ENCODE measurements around the gene RUNDC3A. TPM values are rescaled to one million over a fixed set of nuclear protein-coding genes. Genes with fewer than 3 reads are reported as not detected.

Gene RUNDC3A
- total RNA-seq, 1 experiment from 2014 or later: 3.6 TPM

DNA sequence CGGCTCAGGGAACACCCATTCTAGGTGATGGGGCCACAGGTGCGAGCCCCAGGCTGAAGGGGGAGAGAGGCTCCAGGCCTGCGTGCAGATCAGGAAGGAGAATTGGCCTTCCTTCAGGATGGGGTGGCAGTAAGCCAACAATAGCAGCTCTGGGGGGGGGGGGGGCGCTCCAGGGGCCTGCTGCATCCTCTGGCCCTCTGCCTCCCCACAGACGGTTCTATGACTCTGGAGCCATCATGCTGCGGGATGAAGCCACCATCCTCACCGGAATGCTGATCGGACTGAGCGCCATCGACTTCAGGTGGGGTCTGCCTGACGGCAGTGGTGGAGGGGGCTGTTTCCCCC is 6.1 kb downstream of the RUNDC3A start:
- CTCF ChIA-PET: interaction anchor here (0.6 kb wide), 2 partner anchors 208 to 1161 kb away, joined by 3 read pairs; no protein-coding TSS in a partner anchor
- intact Hi-C loops (cut with micrococcal nuclease; ENCODE audit: unreplicated experiment): no loop called here

DNA sequence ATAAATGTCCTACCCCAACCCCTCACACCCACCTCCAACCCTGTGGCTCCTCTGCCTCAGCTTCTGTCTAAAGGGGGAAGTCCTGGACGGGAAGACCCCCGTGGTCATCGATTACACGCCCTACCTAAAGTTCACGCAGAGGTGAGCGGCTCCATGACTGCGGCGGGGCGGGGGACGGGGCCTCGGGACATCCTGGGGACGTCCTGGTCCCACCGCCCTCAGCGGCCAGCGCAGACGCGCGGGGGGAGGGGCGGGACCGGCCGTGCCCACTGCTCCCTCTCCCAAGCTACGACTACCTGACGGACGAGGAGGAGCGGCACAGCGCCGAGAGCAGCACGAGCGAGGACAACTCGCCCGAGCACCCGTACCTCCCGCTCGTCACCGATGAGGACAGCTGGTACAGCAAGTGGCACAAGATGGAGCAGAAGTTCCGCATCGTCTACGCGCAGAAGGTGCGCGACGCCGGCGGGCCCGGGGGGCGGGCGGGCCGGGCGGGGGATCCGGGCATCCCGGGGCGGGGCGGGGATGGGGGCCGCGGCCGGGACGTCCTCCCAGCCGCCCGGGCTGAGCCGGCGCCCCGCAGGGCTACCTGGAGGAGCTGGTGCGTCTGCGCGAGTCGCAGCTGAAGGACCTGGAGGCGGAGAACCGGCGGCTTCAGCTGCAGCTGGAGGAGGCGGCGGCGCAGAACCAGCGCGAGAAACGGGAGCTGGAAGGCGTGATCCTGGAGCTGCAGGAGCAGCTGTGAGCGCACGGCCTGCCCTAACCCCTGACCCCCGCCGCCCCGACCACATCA is 6.7 kb downstream of the RUNDC3A start:
- ChIA-PET CTCF (interaction anchor here (0.6 kb wide), 2 partner anchors 209 to 1161 kb away, joined by 3 read pairs; no protein-coding TSS in a partner anchor), POLR2A (interaction anchor here (0.6 kb wide), 1 partner anchor 38 kb away, joined by 18 read pairs; no protein-coding TSS in a partner anchor)
- no peaks in the 10 kb centered on the region for H3K4me1 ChIP-seq (ENCODE audit: control insufficient read depth, insufficient read depth, low read length)
- H3K27me3 ChIP-seq (ENCODE audit: control insufficient read depth, insufficient read depth, low read length): no peaks in the 10 kb centered on the region
- TF ChIP-seq, protein P1, sequence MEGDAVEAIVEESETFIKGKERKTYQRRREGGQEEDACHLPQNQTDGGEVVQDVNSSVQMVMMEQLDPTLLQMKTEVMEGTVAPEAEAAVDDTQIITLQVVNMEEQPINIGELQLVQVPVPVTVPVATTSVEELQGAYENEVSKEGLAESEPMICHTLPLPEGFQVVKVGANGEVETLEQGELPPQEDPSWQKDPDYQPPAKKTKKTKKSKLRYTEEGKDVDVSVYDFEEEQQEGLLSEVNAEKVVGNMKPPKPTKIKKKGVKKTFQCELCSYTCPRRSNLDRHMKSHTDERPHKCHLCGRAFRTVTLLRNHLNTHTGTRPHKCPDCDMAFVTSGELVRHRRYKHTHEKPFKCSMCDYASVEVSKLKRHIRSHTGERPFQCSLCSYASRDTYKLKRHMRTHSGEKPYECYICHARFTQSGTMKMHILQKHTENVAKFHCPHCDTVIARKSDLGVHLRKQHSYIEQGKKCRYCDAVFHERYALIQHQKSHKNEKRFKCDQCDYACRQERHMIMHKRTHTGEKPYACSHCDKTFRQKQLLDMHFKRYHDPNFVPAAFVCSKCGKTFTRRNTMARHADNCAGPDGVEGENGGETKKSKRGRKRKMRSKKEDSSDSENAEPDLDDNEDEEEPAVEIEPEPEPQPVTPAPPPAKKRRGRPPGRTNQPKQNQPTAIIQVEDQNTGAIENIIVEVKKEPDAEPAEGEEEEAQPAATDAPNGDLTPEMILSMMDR (IDR thresholded peaks at IDR 0.05): no peak
- no peak for TF ChIP-seq POLR2AphosphoS5 (IDR thresholded peaks at IDR 0.05; ENCODE audit: low read depth, low read length)
- TF ChIP-seq SIN3A (IDR thresholded peaks at IDR 0.05; ENCODE audit: borderline replicate concordance, insufficient read depth, low read depth, low read length): no peak
- TF ChIP-seq, protein P2, sequence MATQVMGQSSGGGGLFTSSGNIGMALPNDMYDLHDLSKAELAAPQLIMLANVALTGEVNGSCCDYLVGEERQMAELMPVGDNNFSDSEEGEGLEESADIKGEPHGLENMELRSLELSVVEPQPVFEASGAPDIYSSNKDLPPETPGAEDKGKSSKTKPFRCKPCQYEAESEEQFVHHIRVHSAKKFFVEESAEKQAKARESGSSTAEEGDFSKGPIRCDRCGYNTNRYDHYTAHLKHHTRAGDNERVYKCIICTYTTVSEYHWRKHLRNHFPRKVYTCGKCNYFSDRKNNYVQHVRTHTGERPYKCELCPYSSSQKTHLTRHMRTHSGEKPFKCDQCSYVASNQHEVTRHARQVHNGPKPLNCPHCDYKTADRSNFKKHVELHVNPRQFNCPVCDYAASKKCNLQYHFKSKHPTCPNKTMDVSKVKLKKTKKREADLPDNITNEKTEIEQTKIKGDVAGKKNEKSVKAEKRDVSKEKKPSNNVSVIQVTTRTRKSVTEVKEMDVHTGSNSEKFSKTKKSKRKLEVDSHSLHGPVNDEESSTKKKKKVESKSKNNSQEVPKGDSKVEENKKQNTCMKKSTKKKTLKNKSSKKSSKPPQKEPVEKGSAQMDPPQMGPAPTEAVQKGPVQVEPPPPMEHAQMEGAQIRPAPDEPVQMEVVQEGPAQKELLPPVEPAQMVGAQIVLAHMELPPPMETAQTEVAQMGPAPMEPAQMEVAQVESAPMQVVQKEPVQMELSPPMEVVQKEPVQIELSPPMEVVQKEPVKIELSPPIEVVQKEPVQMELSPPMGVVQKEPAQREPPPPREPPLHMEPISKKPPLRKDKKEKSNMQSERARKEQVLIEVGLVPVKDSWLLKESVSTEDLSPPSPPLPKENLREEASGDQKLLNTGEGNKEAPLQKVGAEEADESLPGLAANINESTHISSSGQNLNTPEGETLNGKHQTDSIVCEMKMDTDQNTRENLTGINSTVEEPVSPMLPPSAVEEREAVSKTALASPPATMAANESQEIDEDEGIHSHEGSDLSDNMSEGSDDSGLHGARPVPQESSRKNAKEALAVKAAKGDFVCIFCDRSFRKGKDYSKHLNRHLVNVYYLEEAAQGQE (IDR thresholded peaks at IDR 0.05; ENCODE audit: insufficient read depth in 1 of 2, low read depth in 2 of 2, low read length in 1 of 2): no peak
- no peak for TF ChIP-seq TCF7L2 (IDR thresholded peaks at IDR 0.05; ENCODE audit: low read depth, low read length)
- in situ Hi-C loops (cut with HindIII; ENCODE audit: low pct_unique_long_range_greater_than_20kb, low sequenced_read_pairs): no loop called here
- H3K27ac ChIP-seq (ENCODE audit: low read length): 0 out of 2 replicates have a peak overlapping the region, but pooled peaks have one; percentile 23
- peak overlapping the region; percentile 42 to 50 for H3K4me3 ChIP-seq (ENCODE audit: low read depth in 2 of 2, low read length in 2 of 2)
- no peaks in the 10 kb centered on the region for H3K36me3 ChIP-seq (ENCODE audit: control insufficient read depth, insufficient read depth, low read length)
- DNase-seq (ENCODE audit: low read depth, low spot score): no peak
- intact Hi-C loops (cut with micrococcal nuclease; ENCODE audit: unreplicated experiment): no loop called here
- no TSS peak for BruUV-seq (replicated peaks)
- H3K9me3 ChIP-seq (ENCODE audit: control insufficient read depth, insufficient read depth, low read depth, low read length): no peaks in the 10 kb centered on the region
- peak; percentile 78 for ATAC-seq

More for the DNA sequence above, 6.1 kb downstream of the RUNDC3A start:
- in situ Hi-C loops (cut with HindIII; ENCODE audit: low pct_unique_long_range_greater_than_20kb, low sequenced_read_pairs): no loop called here
- POLR2A ChIA-PET: interaction anchor here (0.6 kb wide), 2 partner anchors 38 to 355 kb away, joined by 3 to 18 read pairs; no protein-coding TSS in a partner anchor
- Histone ChIP-seq H3K4me3 (ENCODE audit: low read depth in 2 of 2, low read length in 2 of 2) (peak overlapping the region; percentile 42 to 50), H3K4me1 (ENCODE audit: control insufficient read depth, insufficient read depth, low read length) (no peaks in the 10 kb centered on the region), H3K9me3 (ENCODE audit: control insufficient read depth, insufficient read depth, low read depth, low read length) (no peaks in the 10 kb centered on the region), H3K36me3 (ENCODE audit: control insufficient read depth, insufficient read depth, low read length) (no peaks in the 10 kb centered on the region), H3K27me3 (ENCODE audit: control insufficient read depth, insufficient read depth, low read length) (no peaks in the 10 kb centered on the region), H3K27ac (ENCODE audit: low read length) (no peak overlapping the region)
- TF ChIP-seq, protein P2 (IDR thresholded peaks at IDR 0.05; ENCODE audit: insufficient read depth in 1 of 2, low read depth in 2 of 2, low read length in 1 of 2): no peak
- TF ChIP-seq POLR2AphosphoS5 (IDR thresholded peaks at IDR 0.05; ENCODE audit: low read depth, low read length): no peak
- no peak for TF ChIP-seq TCF7L2 (IDR thresholded peaks at IDR 0.05; ENCODE audit: low read depth, low read length)
- TF ChIP-seq SIN3A (IDR thresholded peaks at IDR 0.05; ENCODE audit: borderline replicate concordance, insufficient read depth, low read depth, low read length): no peak
- TF ChIP-seq, protein P1 (IDR thresholded peaks at IDR 0.05): no peak
- no TSS peak for BruUV-seq (replicated peaks)
- ATAC-seq (no peak), DNase-seq (ENCODE audit: low read depth, low spot score) (no peak)

Data from Panc1 (cell line).